ENCODE results near the gene ARPP21. TPM values are rescaled to one million over a fixed set of nuclear protein-coding genes. Genes with fewer than 3 reads are reported as not detected.
"Not testable (repeated sequence)": the region's sequence is repeated elsewhere in the genome, so short reads cannot be mapped to it uniquely, and the experiment has no call there.

The ARPP21 gene
- 0.12 TPM in 1 of 2 replicates, not detected in the other for total RNA-seq (2014; rRNA removed; shearing (Covaris generic))
- not detected in 2 replicates for polyA plus RNA-seq (2014; cell fraction: nucleus; rRNA removed)

DNA sequence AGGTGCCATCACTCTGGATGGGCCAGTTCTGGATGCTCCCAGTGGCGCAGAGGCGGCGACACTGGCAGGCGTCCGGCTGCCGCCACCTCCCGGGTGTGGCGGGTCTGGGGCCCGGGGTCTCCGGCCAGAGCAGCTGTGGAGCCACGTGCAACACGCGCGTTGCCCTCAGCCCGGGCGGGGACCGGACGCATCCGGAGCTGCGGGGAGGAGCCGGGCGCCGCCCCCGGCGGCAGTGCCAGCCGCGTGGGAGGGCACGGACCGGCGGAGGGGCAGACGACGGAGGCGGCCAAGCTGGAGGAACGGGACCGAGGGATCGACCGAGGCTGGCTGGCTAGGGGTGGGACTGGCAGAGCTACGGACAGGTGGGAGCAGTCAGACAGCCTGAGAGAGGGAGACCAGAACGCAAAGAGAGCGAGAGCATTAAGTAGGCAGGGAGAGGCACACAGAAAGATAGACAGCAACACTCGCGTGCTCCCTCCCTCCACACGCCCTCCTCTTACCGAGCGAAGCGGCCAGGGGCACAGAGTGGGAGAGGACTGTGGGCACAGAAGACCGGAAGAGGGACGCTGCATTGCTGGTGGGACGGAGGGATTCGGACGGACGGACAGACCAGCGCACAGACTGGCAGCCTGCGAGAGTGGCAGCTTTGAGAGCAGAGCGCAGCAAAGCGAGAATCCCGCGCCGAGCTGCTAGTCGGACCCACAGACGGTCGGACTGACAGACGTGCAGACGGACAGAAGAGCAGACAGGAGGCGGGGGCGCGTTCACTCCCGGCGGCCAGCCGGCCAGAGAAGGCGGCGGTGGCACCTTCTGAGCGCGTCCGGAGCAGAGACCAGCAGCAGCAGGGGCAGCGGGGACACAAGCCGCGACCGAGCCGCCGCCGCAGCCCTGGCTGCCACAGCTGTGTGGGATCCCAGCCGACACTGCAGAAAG lies at the start of gene ARPP21:
ARPP21 (plus strand) TSS at position 272 of the 933 bp plus-strand sequence. CDS start 42,227 bp downstream, outside the sequence.
- peak; percentile 4 for DNase-seq (ENCODE audit: extremely low read depth, low read depth)

DNA sequence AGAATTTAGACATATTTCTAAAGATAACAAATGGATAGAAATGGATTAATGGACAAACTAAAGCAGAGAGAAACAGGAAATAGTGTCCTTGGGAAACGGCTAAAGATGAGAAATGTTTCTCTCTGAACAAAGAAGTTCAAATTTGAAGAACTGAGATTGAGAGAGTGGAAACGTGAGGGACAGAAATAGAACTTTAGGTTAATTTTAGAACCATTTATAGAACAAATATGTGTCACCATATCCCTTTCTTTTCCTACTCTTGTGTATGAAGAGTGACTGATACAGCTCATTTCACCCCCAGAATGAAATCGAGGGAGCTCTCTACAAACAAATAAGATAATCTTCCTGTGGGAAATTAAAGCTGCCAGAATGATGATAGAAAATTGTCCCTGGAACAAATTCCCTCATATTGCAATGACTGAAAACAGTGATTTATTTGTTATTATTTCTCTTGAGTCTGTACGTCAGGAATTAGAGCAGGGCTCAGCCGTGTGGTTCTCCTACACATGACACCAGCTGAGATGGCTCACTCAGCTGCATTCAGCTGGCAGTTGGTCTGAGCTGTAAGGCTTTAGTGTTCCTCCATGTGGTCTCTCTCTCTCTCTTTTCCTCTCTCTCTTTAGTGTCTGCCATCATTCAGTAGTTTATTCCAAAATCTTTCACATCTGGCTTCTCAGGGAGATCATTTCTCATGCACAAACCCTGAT lies 46.6 kb upstream of the ARPP21 start:
- DNase-seq (ENCODE audit: extremely low read depth, low read depth): no peak

- DNase-seq (ENCODE audit: extremely low read depth, low read depth): no peak
Observed at GRCh38 chr3:35594739-35595138, 44.6 kb upstream of the ARPP21 start.

- no peak for DNase-seq (ENCODE audit: extremely low read depth, low read depth)
Observed at GRCh38 chr3:35596335-35596995, 42.9 kb upstream of the ARPP21 start.

DNA sequence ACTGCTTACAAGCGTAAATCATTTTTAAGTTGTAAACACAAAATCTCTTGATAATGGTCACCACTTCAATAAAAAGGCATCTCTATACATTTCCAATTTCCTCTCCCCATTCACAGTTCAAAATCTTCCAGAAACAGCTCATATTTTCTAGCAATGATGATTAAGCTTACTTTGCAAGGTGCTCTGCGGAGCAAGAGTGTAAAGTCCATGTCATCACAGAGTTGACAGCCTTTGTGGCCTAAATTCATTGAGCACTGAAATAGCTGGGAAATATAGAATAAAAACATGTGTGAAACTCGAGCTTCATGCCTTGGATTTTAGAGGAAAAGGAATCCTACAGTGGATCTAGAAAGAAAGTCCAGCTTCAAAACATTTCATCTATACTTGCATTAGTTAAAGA lies 41.8 kb upstream of the ARPP21 start:
- no peak for DNase-seq (ENCODE audit: extremely low read depth, low read depth)

DNA sequence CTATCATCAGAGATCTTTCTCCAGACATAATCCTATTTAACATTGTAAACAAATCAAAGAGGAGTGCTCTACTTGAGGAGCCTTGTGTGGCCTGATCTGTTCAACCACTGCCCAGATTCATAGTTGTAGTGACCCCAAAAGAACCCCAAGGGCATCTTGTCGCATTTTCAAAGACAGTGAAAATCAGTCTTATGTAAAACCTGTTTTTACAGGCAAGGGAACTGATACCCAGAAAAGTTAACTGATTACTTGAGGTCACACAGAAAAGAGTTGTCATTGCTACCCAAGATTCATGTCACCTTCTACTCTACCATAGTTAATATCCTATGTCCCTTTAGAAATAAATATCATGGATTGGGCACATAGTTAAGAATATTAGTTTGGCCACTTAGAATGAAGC lies 40.5 kb upstream of the ARPP21 start:
- DNase-seq (ENCODE audit: extremely low read depth, low read depth): no peak

GRCh38 chr3:35601959-35602358 lies 37.4 kb upstream of the ARPP21 start:
- no peak for DNase-seq (ENCODE audit: extremely low read depth, low read depth)

DNA sequence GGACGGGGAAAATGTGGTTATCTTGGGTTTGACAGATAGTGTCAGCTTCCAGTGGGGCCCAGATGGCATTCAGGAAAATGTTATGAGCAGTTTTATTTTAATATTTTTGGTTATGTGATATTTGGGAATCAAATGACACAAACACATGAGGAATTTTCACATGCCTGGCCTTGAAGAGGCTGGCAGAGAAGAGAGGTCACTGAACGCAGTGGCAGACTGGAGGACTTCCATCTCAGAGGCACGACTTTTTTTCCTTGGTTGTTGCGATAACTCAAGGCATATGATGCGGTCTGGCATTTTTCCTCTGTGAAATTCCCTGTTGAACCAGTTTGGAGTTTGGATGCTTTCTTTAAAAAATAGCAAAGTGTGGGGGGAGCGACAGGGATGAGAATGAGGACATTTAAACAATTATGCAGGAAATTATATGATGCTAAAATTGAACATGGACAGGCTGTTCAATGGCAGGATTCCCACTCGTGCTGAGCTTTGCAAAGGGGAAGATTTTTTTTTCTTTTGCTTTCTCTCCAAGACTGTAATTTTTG lies 36.9 kb upstream of the ARPP21 start:
- no peak for DNase-seq (ENCODE audit: extremely low read depth, low read depth)

GRCh38 chr3:35616346-35616745 lies 23.0 kb upstream of the ARPP21 start:
- no peak for DNase-seq (ENCODE audit: extremely low read depth, low read depth)

DNA sequence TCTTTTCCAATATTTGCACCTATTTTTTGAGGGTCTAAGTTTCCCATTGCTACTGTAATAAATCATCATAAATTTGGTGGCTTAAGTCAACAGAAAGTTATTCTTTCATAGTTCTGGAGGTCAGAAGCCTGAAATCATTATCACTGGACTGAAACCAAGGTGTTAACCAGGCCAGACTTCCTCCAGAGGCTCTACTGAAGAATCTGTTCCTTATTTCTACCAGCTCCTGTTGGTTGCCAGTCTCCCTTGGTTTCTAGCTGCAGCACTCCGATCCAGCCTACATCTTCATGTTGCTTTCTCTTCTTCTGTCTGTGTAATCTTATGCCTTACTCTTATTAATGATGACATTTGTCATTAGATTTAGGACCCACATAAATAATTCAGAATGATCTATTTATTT lies 22.0 kb upstream of the ARPP21 start:
- no peak for DNase-seq (ENCODE audit: extremely low read depth, low read depth)

GRCh38 chr3:35620238-35620637 lies 19.1 kb upstream of the ARPP21 start:
- DNase-seq (ENCODE audit: extremely low read depth, low read depth): not testable (repeated sequence)

DNA sequence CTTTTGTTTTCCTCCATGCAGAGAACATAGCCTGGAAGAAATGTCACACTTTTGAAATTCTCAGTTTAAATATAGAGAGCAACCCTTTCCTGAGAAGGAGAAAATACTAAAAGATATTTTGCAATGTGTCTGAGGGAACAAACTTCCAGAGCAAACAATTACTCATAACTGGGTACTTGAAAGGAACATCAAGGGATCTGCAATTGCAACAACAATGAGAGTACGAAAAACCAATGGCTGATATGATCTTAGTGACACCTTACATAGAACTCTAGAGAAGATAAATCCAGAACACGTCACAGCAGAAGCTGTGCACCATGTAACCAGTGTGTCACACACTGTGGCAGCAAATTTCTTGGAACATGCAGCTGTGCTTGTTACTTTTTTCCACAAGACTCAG lies 14.6 kb upstream of the ARPP21 start:
- no peak for DNase-seq (ENCODE audit: extremely low read depth, low read depth)

- no peak for DNase-seq (ENCODE audit: extremely low read depth, low read depth)
Observed at GRCh38 chr3:35633332-35634124, 5.8 kb upstream of the ARPP21 start.

DNA sequence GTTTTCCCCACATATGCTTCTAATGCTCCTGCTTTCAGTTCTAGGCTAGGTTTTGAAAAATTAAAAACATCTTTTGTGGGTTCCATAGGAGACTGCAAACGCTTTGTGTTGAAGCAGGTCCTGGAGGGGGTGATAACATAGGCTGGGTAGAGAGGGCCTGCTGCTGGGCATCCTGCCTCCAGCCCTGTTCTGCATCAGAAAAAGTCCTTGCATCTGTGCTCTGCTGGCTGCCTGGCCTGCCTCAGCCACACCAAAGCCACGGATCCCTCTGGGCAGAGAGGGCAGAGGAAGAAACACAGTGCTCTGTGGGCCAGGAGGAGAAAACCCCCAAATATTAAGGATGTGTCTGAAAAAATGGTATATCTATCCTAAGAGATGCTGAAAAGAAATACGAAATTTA lies 3.9 kb upstream of the ARPP21 start:
- no peak for DNase-seq (ENCODE audit: extremely low read depth, low read depth)

DNA sequence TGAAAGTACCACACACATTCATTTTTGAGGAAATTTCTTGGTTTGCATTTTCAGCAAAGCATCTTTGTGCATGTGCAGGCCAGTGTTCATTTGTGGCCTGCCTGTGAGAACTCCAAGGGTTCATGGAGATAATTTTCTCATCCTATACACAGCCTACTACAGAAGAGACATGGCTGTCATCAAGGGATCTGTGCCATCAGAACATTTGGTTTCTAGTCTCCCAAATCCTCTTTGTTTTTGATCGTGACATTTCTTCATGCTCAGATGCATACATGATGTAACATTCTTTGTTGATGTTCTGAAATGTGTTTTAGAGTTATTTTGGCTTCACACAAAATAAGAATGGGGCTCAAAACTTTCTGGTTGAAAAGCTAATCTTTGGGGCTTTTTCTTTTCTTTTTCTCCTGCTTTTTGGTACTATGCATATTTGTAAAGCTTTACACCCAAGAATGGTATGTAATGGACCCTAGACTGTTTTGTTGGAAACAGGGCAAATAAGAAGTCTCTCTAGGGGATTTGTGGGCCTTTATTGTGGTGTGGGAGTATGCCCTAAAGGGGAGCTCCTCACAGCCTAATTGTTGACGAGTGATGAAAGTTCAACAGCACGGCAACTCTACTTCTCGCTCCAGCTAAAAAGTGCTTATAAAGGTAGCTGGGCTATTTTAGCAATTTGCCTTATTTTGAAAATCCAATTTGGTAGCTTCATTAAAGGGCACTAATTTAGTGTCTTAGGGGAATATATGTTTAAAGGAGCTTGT lies 3.2 kb upstream of the ARPP21 start:
- DNase-seq (ENCODE audit: extremely low read depth, low read depth): no peak

GRCh38 chr3:35638251-35638979 lies 910 bp upstream of the ARPP21 start:
- DNase-seq (ENCODE audit: extremely low read depth, low read depth): no peak

DNA sequence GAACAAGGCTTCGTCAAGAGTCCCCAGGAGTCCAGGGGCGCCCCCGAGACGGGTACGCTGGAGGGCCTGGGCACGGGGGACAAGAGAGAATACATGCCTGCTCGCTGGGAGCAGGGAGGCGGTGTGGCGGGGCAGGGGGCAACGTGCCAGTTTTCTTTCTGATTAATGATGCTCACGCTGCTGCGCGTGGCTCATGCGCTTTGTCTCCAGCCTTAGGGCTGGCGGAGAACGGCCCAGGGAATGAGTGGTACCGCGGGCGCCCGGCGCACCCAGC lies 408 bp upstream of the ARPP21 start:
- DNase-seq (ENCODE audit: extremely low read depth, low read depth): no peak

DNA sequence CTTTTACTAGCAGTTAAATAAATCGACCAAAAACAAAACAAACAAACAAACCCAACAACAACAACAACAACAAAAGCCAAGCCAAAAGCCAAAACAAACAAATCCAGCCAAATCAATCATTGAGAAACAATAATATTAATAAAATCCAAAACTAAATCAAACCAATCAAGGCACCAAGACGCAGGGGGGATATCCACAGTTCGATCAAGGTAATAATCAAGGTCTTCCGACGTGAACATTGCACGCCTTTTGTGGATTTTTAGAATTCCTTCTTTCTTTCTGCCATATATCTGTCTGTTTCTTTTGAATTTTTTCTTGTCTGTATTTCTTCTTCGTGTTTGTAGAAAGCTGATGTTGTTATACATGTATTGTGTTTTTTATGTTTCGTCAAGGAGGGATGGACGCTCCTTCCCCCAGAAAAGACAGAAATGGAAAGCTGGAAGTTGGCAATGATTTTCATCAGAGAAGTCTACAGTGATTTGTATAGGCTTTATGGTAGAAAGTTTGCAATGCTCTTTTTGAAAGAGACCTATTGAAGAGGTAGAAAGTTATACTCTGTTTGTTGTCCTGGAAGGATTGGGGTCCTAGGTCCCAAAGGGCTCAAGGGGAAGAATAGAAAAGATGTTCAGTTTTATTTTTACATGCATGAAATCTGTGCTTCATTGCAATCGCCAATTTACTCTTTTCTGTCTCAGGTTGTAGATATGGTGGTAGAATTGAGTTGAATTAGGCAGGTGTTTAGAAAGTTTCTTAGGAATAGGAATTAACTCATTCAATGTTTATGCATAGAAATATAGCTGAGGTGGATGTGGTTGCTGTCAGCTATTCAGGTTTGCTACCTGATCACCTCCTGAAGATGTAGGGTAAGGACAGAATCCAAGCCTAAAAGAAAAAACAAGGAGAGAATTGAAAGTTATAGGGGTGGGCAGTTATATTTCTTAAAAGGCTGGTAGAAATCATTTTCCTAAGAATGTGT lies 1.2 kb downstream of the ARPP21 start:
- no peak for DNase-seq (ENCODE audit: extremely low read depth, low read depth)

All from NCI-H460 (cell line).